ENCODE data around the gene ADAP1.
"Not testable (repeated sequence)": the region's sequence is repeated elsewhere in the genome, so short reads cannot be mapped to it uniquely, and the experiment has no call there.

ADAP1 gene

DNA sequence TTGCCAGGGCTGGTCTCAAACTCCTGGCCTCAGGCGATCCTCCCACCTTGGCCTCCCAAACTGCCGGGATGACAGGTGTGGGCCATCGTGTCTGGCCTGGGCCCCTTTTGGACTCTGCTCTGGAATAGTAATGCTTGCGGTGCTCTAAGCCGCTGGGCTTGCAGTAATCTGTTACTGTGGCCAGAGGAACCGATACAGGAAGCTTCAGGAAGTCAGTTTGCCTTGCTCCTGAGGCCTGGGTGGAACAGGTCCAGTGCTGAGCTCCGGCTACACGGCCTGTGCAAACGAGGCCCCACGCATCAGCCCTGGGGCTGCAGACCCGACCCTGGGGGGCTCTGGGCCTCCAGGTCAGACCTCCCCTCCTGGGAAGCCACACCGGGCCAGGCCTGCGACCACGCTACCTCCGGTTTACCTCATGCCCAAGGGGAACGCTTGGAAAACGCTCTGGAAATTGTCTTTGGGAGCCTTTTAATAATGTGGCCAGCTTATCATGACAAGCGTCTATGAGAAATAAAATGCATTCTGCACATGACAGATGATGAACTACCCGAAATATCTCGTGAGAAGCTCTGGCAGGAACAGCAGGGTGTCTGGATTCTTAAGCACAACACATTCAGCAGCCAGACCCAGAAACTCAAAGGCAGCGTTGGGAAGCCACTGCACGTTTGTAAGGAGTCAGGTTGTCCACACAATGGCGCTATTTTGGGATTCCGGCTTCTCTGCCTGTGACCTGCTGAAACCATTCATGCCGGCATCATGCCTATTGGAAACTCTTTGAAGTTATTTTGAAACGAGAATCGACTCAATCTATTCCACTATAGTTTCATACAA is 10.1 kb upstream of the ADAP1 start:
- peak; percentile 71 for DNase-seq (ENCODE audit: low read depth)
- TF ChIP-seq, protein P1, sequence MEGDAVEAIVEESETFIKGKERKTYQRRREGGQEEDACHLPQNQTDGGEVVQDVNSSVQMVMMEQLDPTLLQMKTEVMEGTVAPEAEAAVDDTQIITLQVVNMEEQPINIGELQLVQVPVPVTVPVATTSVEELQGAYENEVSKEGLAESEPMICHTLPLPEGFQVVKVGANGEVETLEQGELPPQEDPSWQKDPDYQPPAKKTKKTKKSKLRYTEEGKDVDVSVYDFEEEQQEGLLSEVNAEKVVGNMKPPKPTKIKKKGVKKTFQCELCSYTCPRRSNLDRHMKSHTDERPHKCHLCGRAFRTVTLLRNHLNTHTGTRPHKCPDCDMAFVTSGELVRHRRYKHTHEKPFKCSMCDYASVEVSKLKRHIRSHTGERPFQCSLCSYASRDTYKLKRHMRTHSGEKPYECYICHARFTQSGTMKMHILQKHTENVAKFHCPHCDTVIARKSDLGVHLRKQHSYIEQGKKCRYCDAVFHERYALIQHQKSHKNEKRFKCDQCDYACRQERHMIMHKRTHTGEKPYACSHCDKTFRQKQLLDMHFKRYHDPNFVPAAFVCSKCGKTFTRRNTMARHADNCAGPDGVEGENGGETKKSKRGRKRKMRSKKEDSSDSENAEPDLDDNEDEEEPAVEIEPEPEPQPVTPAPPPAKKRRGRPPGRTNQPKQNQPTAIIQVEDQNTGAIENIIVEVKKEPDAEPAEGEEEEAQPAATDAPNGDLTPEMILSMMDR (conservative IDR thresholded peaks at IDR 0.05; ENCODE audit: low read length): peak; percentile 53
- H3K4me3 ChIP-seq (ENCODE audit: low read length): no peak overlapping the region

DNA sequence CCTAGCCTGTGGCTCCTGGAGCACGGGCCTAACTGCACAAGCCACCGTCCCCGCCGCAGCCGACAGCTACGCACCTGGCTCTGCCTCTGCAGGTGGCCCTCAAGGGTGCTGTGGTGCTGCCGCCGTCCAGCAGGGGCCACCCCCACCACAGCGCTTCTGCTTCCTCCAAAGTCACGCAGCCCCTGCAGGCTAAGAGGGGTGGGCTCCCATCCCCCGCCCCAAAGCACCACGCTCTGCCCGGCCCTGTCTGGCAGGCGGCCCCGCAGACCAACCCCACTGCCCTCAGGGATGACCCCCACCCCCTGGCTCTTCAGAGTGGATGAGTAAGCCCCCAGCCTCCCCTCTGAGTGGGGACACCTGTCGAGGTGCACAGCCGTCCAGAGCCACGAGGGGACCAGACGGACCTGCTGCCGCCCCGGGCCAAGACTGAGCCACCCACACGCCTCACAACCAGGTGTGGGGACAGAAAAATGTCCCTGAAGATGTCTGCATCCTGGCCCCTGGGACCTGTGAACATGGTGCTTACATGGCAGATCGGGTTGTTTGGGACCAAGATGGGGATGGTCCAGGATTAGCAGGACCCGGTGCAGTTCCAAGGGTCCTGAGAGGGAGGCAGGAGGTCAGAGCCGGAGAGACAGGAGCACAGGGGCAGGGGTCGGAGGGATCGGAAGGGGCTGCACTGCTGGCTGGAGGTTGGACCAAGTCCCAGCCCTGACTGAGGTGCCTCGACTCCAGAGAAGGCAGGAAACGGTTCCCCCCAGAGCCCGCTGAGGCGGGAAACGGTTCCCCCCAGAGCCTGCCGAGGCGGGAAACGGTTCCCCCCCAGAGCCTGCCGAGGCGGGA is 9.0 kb upstream of the ADAP1 start:
- H3K4me3 ChIP-seq (ENCODE audit: low read length): no peak overlapping the region
- TF ChIP-seq, protein P1 (conservative IDR thresholded peaks at IDR 0.05; ENCODE audit: low read length): no peak
- DNase-seq (ENCODE audit: low read depth): no peak

DNA sequence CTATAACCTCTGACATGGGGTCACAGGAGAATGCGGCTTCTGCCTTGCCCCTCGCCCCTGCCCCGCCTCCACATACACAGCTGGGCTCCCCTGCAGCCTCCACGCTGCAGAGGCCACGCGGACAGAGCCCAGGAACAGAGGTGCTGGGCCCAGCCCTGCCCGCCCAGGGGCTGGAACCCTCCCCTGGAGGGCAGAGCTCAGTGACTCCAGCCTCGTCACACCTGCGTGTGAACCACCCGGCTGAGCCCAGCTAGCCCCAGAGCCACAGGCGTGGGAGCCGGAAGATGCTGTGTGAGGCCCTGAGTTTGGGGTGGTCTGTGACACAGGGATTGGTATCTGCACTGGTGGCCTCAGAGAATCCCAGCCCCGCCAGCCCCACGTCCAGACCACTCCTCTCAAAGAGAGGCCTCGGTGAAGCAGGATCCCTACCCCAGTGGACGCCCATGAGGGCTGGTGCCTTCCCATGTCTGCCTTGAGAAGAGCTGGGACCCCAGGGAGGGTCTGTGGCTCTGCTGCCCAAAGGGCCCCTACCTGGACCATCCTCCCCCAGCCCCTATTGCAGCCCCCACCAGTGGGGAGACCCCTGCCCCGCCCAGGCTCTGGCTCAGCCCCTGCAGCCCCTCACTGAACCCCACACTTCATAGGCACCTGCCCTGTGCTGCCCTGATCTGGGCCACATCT is 8.1 kb upstream of the ADAP1 start:
- TF ChIP-seq, protein P1 (conservative IDR thresholded peaks at IDR 0.05; ENCODE audit: low read length): no peak
- DNase-seq (ENCODE audit: low read depth): no peak
- H3K4me3 ChIP-seq (ENCODE audit: low read length): no peak overlapping the region

DNA sequence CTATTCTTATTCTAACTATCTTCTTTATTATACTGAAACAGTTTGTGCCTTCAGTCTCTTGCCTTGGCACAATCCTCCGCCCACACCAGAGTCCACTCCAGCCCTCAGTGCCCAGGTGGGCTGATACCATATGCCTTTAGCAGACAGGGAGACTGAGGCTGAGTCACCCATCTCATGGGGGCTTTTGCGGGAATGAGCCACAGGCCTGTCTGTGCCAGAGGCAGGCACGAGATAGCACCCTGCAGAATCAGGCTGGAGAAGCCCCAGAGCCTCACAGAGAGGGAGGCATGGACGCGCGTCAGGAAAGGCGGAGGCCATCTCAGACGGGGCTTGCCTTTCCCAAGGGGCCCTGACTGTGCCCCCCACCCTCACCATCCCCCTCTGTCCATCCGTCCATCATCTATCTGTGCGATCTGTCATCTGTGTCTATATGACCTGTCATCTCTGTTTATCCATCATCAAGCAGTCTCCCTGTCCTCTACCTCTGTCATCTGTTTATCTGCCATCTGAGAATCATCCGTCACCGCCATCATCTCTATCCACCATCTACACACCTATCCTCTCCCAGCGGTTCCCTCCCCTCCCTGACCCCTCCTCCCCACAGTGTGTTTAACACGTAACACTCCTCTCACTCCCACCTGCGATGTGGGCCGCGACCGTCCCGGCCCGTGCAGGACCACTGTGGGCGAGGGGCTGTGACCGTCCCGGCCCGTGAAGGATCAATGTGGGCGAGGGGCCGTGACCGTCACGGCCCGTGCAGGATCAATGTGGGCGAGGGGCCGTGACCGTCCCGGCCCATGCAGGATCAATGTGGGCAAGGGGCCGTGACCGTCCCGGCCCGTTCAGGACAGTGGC is 7.3 kb upstream of the ADAP1 start:
- DNase-seq (ENCODE audit: low read depth): no peak
- TF ChIP-seq, protein P1 (conservative IDR thresholded peaks at IDR 0.05; ENCODE audit: low read length): no peak
- no peak overlapping the region for H3K4me3 ChIP-seq (ENCODE audit: low read length)

DNA sequence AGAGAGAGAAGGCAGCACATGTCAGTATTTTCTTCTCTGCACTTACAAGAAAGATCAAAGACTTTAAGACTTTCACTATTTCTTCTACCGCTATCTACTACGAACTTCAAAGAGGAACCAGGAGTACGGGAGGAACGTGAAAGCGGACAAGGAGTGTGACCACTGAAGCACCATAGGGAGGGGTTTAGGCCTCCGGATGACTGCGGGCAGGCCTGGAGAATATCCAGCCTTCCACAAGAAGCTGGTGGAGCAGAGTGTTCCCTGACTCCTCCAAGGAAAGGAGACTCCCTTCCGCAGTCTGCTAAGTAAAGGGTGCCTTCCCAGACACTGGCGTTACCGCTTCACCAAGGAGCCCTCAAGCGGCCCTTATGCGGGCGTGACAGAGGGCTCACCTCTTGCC is 6.5 kb upstream of the ADAP1 start:
- peak; percentile 24 for DNase-seq (ENCODE audit: low read depth)
- not testable (repeated sequence) for H3K4me3 ChIP-seq (ENCODE audit: low read length)

DNA sequence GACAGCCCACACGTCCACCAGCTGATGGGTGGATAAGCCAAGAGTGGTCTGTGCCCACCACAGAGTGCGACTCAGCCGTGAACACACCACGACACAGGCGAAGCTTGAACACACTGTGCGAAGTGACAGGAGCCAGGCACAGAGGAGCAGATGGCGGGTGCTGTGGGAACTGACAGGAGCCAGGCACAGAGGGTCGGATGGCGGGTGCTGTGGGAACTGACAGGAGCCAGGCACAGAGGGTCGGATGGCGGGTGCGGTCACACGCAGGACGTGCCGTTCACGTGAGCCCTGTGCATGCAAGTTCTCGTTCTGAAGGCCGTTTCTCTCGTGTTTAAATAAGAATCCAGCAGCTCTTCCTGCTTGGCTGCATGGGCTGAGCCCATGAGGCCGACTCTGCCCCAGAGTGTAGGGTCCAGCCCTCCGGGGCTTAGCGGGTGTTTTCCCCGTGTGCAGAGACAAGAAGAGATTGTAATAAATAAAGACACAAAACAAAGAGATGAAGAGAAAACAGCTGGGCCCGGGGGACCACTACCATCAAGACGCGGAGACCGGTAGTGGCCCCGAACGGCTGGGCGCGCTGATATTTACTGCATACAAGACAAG is 5.9 kb upstream of the ADAP1 start:
- DNase-seq (ENCODE audit: low read depth): no peak
- no peak overlapping the region for H3K4me3 ChIP-seq (ENCODE audit: low read length)

DNA sequence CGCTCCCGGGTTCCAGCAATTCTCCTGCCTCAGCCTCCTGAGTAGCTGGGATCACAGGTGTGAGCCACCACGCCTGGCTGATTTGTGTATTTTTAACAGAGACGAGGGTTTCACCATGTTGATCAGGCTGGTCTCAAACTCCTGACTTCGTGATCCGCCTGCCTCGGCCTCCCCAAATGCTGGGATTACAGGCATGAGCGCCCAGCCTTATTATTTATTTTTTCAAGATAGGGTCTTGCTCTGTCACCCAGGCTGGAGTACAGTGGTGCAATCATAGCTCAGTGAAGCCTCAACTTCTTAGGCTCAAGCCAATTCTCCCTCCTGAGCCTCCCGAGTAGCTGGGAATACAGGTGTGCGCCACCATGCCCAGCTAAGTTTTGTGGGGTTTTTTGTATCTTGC is 5.3 kb upstream of the ADAP1 start:
- H3K4me3 ChIP-seq (ENCODE audit: low read length): not testable (repeated sequence)

More for the DNA sequence above, 5.9 kb upstream of the ADAP1 start:
- TF ChIP-seq, protein P1 (conservative IDR thresholded peaks at IDR 0.05; ENCODE audit: low read length): no peak

More for the DNA sequence above, 5.3 kb upstream of the ADAP1 start:
- not testable (repeated sequence) for DNase-seq (ENCODE audit: low read depth)
